ENCODE results near the gene ICAM3. TPM values are rescaled to one million over a fixed set of nuclear protein-coding genes. Genes with fewer than 3 reads are reported as not detected.

Gene ICAM3
- total RNA-seq, 1 donor from 2014 or later: 15.3 TPM

Other genes starting within 250 kb of the ICAM3 start
- 0.45 to 0.46 TPM in 2 of 3 replicates, not detected in the other for gene ANGPTL6, start 236.9 kb downstream of the ICAM3 start, total RNA-seq
- 28.2 to 33.1 TPM (median 31.0 TPM) in 3 replicates for gene PPAN, start 233.3 kb downstream of the ICAM3 start, total RNA-seq
- gene P2RY11, start 227.9 kb downstream of the ICAM3 start, total RNA-seq: 9.5 to 13.5 TPM (median 10.4 TPM) in 3 replicates
- 145 to 149 TPM (median 146 TPM) in 3 replicates for gene EIF3G, start 219.7 kb downstream of the ICAM3 start, total RNA-seq
- gene DNMT1, start 144.7 kb downstream of the ICAM3 start, total RNA-seq: 46.1 to 90.2 TPM (median 47.8 TPM) in 3 replicates
- 4.7 to 13.4 TPM (median 12.0 TPM) in 3 replicates for gene S1PR2, start 108.3 kb downstream of the ICAM3 start, total RNA-seq
- 39.4 to 46.1 TPM (median 39.6 TPM) in 3 replicates for gene MRPL4, start 87.4 kb downstream of the ICAM3 start, total RNA-seq
- 3.5 to 21.8 TPM (median 19.0 TPM) in 3 replicates for gene ICAM1, start 68.5 kb downstream of the ICAM3 start, total RNA-seq
- gene ICAM4, start 52.7 kb downstream of the ICAM3 start, total RNA-seq: 0.31 TPM in 1 of 3 replicates, not detected in the others
- 2.2 to 9.3 TPM (median 8.9 TPM) in 3 replicates for gene ICAM5, start 49.7 kb downstream of the ICAM3 start, total RNA-seq
- 3.4 to 6.2 TPM (median 4.3 TPM) in 3 replicates for gene ZGLP1, start 29.8 kb downstream of the ICAM3 start, total RNA-seq
- 21.0 to 22.3 TPM (median 21.2 TPM) in 3 replicates for gene FDX2, start 23.6 kb downstream of the ICAM3 start, total RNA-seq
- gene RAVER1, start 6.1 kb downstream of the ICAM3 start, total RNA-seq: 32.3 to 38.2 TPM (median 33.0 TPM) in 3 replicates
- gene TYK2, start 40.9 kb upstream of the ICAM3 start, total RNA-seq: 94.4 to 132 TPM (median 104 TPM) in 3 replicates
- 137 to 159 TPM (median 141 TPM) in 3 replicates for gene CDC37, start 63.9 kb upstream of the ICAM3 start, total RNA-seq
- 16.8 to 18.9 TPM (median 18.8 TPM) in 3 replicates for gene PDE4A, start 80.9 kb upstream of the ICAM3 start, total RNA-seq
- 69.3 to 79.9 TPM (median 70.9 TPM) in 3 replicates for gene KEAP1, start 163.7 kb upstream of the ICAM3 start, total RNA-seq
- 3.7 to 6.7 TPM (median 6.4 TPM) in 3 replicates for gene S1PR5, start 177.8 kb upstream of the ICAM3 start, total RNA-seq
- gene ATG4D, start 204.3 kb upstream of the ICAM3 start, total RNA-seq: 14.8 to 23.2 TPM (median 21.7 TPM) in 3 replicates
- gene KRI1, start 226.4 kb upstream of the ICAM3 start, total RNA-seq: 14.2 to 16.1 TPM (median 15.4 TPM) in 3 replicates
- 8.3 to 12.0 TPM (median 10.4 TPM) in 3 replicates for gene CDKN2D, start 229.4 kb upstream of the ICAM3 start, total RNA-seq
- gene AP1M2, start 247.7 kb upstream of the ICAM3 start, total RNA-seq: 0.45 TPM in 1 of 3 replicates, not detected in the others

Data from chondrocyte (in vitro differentiated cells).